HFF-Myc (cell line): ENCODE measurements around the gene BRINP2.

Experiments
- DNase-seq: peaks from one replicate; pipeline ENCODE4 v3.0.0-alpha.2; 2011; ENCODE audit warnings: low read depth; ENCODE audit errors: extremely low read depth
- H3K4me3 ChIP-seq: replicated peaks from 2 replicates; pipeline ENCODE4 v1.5.1; 2011; ENCODE audit warnings: low read depth, mild to moderate bottlenecking, control low read depth, low read length
- CTCF ChIP-seq: IDR thresholded peaks from 2 replicates; pipeline ENCODE4 v1.5.1; 2012; ENCODE audit warnings: mild to moderate bottlenecking, low read depth, low read length, control low read depth; ENCODE audit errors: missing control alignments

BRINP2 gene

GRCh38 chr1:177243773-177244172 lies 73.0 kb downstream of the BRINP2 start:
- no peak for DNase-seq
- no peak for TF ChIP-seq CTCF
- no peak overlapping the region for H3K4me3 ChIP-seq

- H3K4me3 ChIP-seq: no peak overlapping the region
- no peak for TF ChIP-seq CTCF
- no peak for DNase-seq
Observed at GRCh38 chr1:177246710-177247580, 76.2 kb downstream of the BRINP2 start.

- no peak overlapping the region for H3K4me3 ChIP-seq
- no peak for DNase-seq
- TF ChIP-seq CTCF: no peak
Observed at GRCh38 chr1:177247623-177248176, 76.9 kb downstream of the BRINP2 start.

GRCh38 chr1:177248258-177248657 lies 77.5 kb downstream of the BRINP2 start:
- no peak for DNase-seq
- TF ChIP-seq CTCF: no peak
- H3K4me3 ChIP-seq: no peak overlapping the region

- no peak overlapping the region for H3K4me3 ChIP-seq
- no peak for TF ChIP-seq CTCF
- no peak for DNase-seq
Observed at GRCh38 chr1:177249231-177249630, 78.5 kb downstream of the BRINP2 start.

- no peak for DNase-seq
- H3K4me3 ChIP-seq: no peak overlapping the region
- TF ChIP-seq CTCF: no peak
Observed at GRCh38 chr1:177252877-177253276, 82.1 kb downstream of the BRINP2 start.
